HG03108 (cell line): ENCODE results near the gene CFLAR.
"Not testable (repeated sequence)": the region's sequence is repeated elsewhere in the genome, so short reads cannot be mapped to it uniquely, and the experiment has no call there.

ENCODE experiments used
- ATAC-seq: cut with Tn5 transposase; IDR thresholded peaks from one replicate; pipeline ENCODE4 v1.9.1; 2021; ENCODE audit warnings: moderate library complexity; ENCODE audit not compliant: unreplicated experiment

The CFLAR gene

GRCh38 chr2:201144101-201145051 is 28.4 kb downstream of the CFLAR start:
- ATAC-seq = no peak

- no peak for ATAC-seq
Observed at GRCh38 chr2:201148434-201148990, 32.5 kb downstream of the CFLAR start.

- no peak for ATAC-seq
Observed at GRCh38 chr2:201149064-201149820, 33.3 kb downstream of the CFLAR start.

- not testable (repeated sequence) for ATAC-seq
Observed at GRCh38 chr2:201149821-201150165, 33.8 kb downstream of the CFLAR start.

- ATAC-seq = no peak
Observed at GRCh38 chr2:201150454-201151020, 34.6 kb downstream of the CFLAR start.

GRCh38 chr2:201151127-201151981 is 35.4 kb downstream of the CFLAR start:
- ATAC-seq = peak; percentile 85

GRCh38 chr2:201152517-201152916 is 36.6 kb downstream of the CFLAR start:
- ATAC-seq = no peak

GRCh38 chr2:201152999-201153815 is 37.2 kb downstream of the CFLAR start:
- no peak for ATAC-seq

- ATAC-seq = no peak
Observed at GRCh38 chr2:201154615-201155399, 38.8 kb downstream of the CFLAR start.

- no peak for ATAC-seq
Observed at GRCh38 chr2:201156036-201156435, 40.1 kb downstream of the CFLAR start.

GRCh38 chr2:201156640-201157039 is 40.7 kb downstream of the CFLAR start:
- no peak for ATAC-seq

- ATAC-seq = no peak
Observed at GRCh38 chr2:201157694-201158093, 41.7 kb downstream of the CFLAR start.

GRCh38 chr2:201158111-201158929 is 42.4 kb downstream of the CFLAR start:
- peak; percentile 93 for ATAC-seq

- ATAC-seq = no peak
Observed at GRCh38 chr2:201164166-201164565, 48.2 kb downstream of the CFLAR start.

GRCh38 chr2:201167546-201167945 is 51.6 kb downstream of the CFLAR start:
- ATAC-seq = no peak

- not testable (repeated sequence) for ATAC-seq
Observed at GRCh38 chr2:201168496-201168895, 52.5 kb downstream of the CFLAR start.

- ATAC-seq = no peak
Observed at GRCh38 chr2:201171259-201171814, 55.4 kb downstream of the CFLAR start.

GRCh38 chr2:201172279-201172678 is 56.3 kb downstream of the CFLAR start:
- no peak for ATAC-seq
